Pancreas (tissue), 10 donors: ENCODE measurements around the gene RGS3. TPM values are rescaled to one million over a fixed set of nuclear protein-coding genes. Genes with fewer than 3 reads are reported as not detected.

Experiments used
- ATAC-seq, 4 donors: fragments of 200-7000 bp; cut with Tn5 transposase; one replicate each; pipeline versions ENCODE4 v1.8.0 to v1.9.1; 2020; ENCODE audit warnings: mild to moderate bottlenecking in 4 of 4, moderate library complexity in 4 of 4
- DNase-seq, 6 donors: peaks; one replicate each; pipeline ENCODE4 v3.0.0-alpha.2; 2020
- FAIRE-seq: peaks from 2 replicates; lab custom pipeline; 2012; peaks lifted over from hg19 to GRCh38; lab: Jason Lieb, UNC
- H3K27ac ChIP-seq, 4 donors: fragments of 200-600 bp; sonication (generic); 1 replicate in 3 of 4; 2 replicates in 1 of 4; pipeline versions ENCODE4 v1.5.0 to v1.8.0; 2020
- H3K27me3 ChIP-seq, 4 donors: fragments of 200-600 bp; one replicate each; pipeline ENCODE4 v1.8.0; 2021
- H3K36me3 ChIP-seq, 3 donors: fragments of 200-600 bp; sonication (generic) in 1 of 3; one replicate each; pipeline versions ENCODE4 v1.5.0 to v1.8.0; 2020 to 2021
- H3K4me1 ChIP-seq, 3 donors: fragments of 200-600 bp; one replicate each; pipeline ENCODE4 v1.8.0; 2021
- H3K4me3 ChIP-seq, 4 donors: fragments of 200-600 bp; sonication (generic) in 2 of 4; one replicate each; pipeline versions ENCODE4 v1.5.0 to v1.8.0; 2020 to 2021
- H3K9me3 ChIP-seq, 4 donors: fragments of 200-600 bp; one replicate each; pipeline ENCODE4 v1.8.0; 2021
- CTCF ChIP-seq, 4 donors: fragments of 200-600 bp; sonication (generic) in 3 of 4; IDR thresholded peaks; one replicate each; pipeline versions ENCODE4 v1.5.0 to v1.8.0; 2021; ENCODE audit warnings: antibody characterized with exemption in 4 of 4
- WGBS, 2 donors: extraction: QIAGEN DNeasy Blood & Tissue Kit; methylation state at CpG; one replicate each; pipeline ENCODE4 v1.1.7; 2013; 5-methylcytosine and 5-hydroxymethylcytosine counted together
- intact Hi-C, 3 donors: fragments of 100-400 bp; cut with DNase I; formaldehyde crosslinking; loops; one replicate each; pipeline versions ENCODE4 v1.11.1 to v1.14.2; 2022
- polyA plus RNA-seq, 2 donors: library from polyadenylated mRNA; stranded (reverse); fragments of 200-250 nt; gene quantifications; one replicate each; pipeline ENCODE4 v1.2.3, GENCODE V29; 2013
- total RNA-seq, 6 donors: library from RNA; stranded (reverse); fragmentation: NEBNext Ultra II Directional in 4 of 6; extraction: Animal tissue kit (Norgen Biotek cat#: 25700) in 4 of 6; gene quantifications; one replicate each; pipeline versions ENCODE4 v1.2.1 to v1.2.4, GENCODE V29; 2021 to 2023
- donor health status: healthy with polysubstance abuse.
- donor health status: DM: no; HTN: no; CAD: no; lungs with moderate emphysema.
- donor health status: DM: no; HTN: no; CAD: no.
- donor health status: control.
- donor health status: control.
- donor health status: Bipolar disorder and iron deficiency.
- donor health status: DM: yes; HTN: yes; CAD: no.
- donor health status: DM: no; HTN: no; CAD: no.
- donor health status: DM: no; HTN: no; CAD: no.
- donor health status: DM: yes; HTN: yes; CAD: no.

RGS3 gene
- total and polyA plus RNA-seq, 8 donors = 18.3 to 55.3 (median 32.6) TPM

GRCh38 chr9:113425072-113425471 is 38.5 kb upstream of the RGS3 start:
- no peak for TF ChIP-seq CTCF (IDR thresholded peaks at IDR 0.05)

GRCh38 chr9:113426701-113427100 is 36.8 kb upstream of the RGS3 start:
- no peak for TF ChIP-seq CTCF (IDR thresholded peaks at IDR 0.05)
- 26 to 39% methylated on average over 1 of the region's 1 CpG for WGBS, 2 donors
- H3K4me3 ChIP-seq = no peak overlapping the region
- H3K9me3 ChIP-seq = no peaks in the 10 kb centered on the region
- FAIRE-seq (no peak), ATAC-seq (no peak), DNase-seq (no peak)
- H3K27ac ChIP-seq = no peak overlapping the region
- no peaks in the 10 kb centered on the region for H3K4me1 ChIP-seq
- no peaks in the 10 kb centered on the region for H3K36me3 ChIP-seq
- intact Hi-C loops = no loop called here
- no peaks in the 10 kb centered on the region for H3K27me3 ChIP-seq

More at GRCh38 chr9:113425072-113425471, 38.5 kb upstream of the RGS3 start:
- H3K9me3 ChIP-seq = no peaks in the 10 kb centered on the region
- 64% methylated on average over 2 of the region's 2 CpGs for WGBS, 2 donors
- DNase-seq (no peak), FAIRE-seq (no peak), ATAC-seq (no peak)
- no peak overlapping the region for H3K4me3 ChIP-seq
- H3K4me1 ChIP-seq = no peaks in the 10 kb centered on the region
- no peak overlapping the region for H3K27ac ChIP-seq
- no peaks in the 10 kb centered on the region for H3K36me3 ChIP-seq
- no peaks in the 10 kb centered on the region for H3K27me3 ChIP-seq
- intact Hi-C loops = no loop called here

GRCh38 chr9:113427629-113428028 is 35.9 kb upstream of the RGS3 start:
- ATAC-seq = no peak
- WGBS, 2 donors = 89 to 98% methylated on average over 2 of the region's 2 CpGs
- no peak for FAIRE-seq

GRCh38 chr9:113428062-113428615 is 35.4 kb upstream of the RGS3 start:
- WGBS, 2 donors = 73 to 79% methylated on average over 1 of the region's 1 CpG

More at GRCh38 chr9:113427629-113428028, 35.9 kb upstream of the RGS3 start:
- Histone ChIP-seq H3K4me3 (no peak overlapping the region), H3K36me3 (no peaks in the 10 kb centered on the region), H3K9me3 (no peaks in the 10 kb centered on the region), H3K4me1 (no peaks in the 10 kb centered on the region), H3K27me3 (no peaks in the 10 kb centered on the region), H3K27ac (no peak overlapping the region)
- no peak for TF ChIP-seq CTCF (IDR thresholded peaks at IDR 0.05)
- intact Hi-C loops = no loop called here
- no peak for DNase-seq

More at GRCh38 chr9:113428062-113428615, 35.4 kb upstream of the RGS3 start:
- Histone ChIP-seq H3K4me1 (no peaks in the 10 kb centered on the region), H3K27me3 (no peaks in the 10 kb centered on the region), H3K36me3 (no peaks in the 10 kb centered on the region), H3K9me3 (no peaks in the 10 kb centered on the region), H3K4me3 (no peak overlapping the region), H3K27ac (no peak overlapping the region)
- FAIRE-seq = no peak
- no peak for ATAC-seq
- intact Hi-C loops = no loop called here
- DNase-seq = no peak
- TF ChIP-seq CTCF (IDR thresholded peaks at IDR 0.05) = no peak
